GM18519 (cell line): ENCODE results near the gene HSPD1.
A peak's percentile ranks its signal among the peaks of the same experiment; 100 is the strongest.

Experiments
- ATAC-seq: cut with Tn5 transposase; IDR thresholded peaks from one replicate; pipeline ENCODE4 v1.9.1; 2021; ENCODE audit warnings: mild to moderate bottlenecking, moderate library complexity; ENCODE audit not compliant: unreplicated experiment, low FRiP score

Gene HSPD1

GRCh38 chr2:197499594-197500502, at the start of gene HSPD1, which contains the start of gene HSPE1:
Gene HSPD1, minus strand, starts transcription at chr2:197499840. Its CDS starts 992 bp downstream, at chr2:197498848.
Gene HSPE1, plus strand, starts transcription at chr2:197500379. Its CDS starts 58 bp downstream, at chr2:197500437.
- ATAC-seq = peak; percentile 82

- ATAC-seq = no peak
Measured at GRCh38 chr2:197548582-197548981, 48.9 kb upstream of the HSPD1 start.

GRCh38 chr2:197547163-197547900, 47.7 kb upstream of the HSPD1 start:
- no peak for ATAC-seq

- ATAC-seq = no peak
Measured at GRCh38 chr2:197543206-197543605, 43.6 kb upstream of the HSPD1 start.

GRCh38 chr2:197539734-197540133, 40.1 kb upstream of the HSPD1 start:
- no peak for ATAC-seq

GRCh38 chr2:197538412-197538811, 38.8 kb upstream of the HSPD1 start:
- no peak for ATAC-seq

GRCh38 chr2:197517150-197517549, 17.5 kb upstream of the HSPD1 start:
- ATAC-seq = no peak

- ATAC-seq = no peak
Measured at GRCh38 chr2:197516393-197516761, 16.7 kb upstream of the HSPD1 start.

GRCh38 chr2:197515739-197516392, 16.2 kb upstream of the HSPD1 start, which contains the start of gene MOB4:
Gene MOB4, plus strand, starts transcription at chr2:197516066. Its CDS starts 21 bp downstream, at chr2:197516087.
- ATAC-seq = peak; percentile 82

GRCh38 chr2:197515315-197515738, 15.7 kb upstream of the HSPD1 start:
- peak; percentile 2 for ATAC-seq

GRCh38 chr2:197514754-197515153, 15.1 kb upstream of the HSPD1 start:
- no peak for ATAC-seq

- no peak for ATAC-seq
Measured at GRCh38 chr2:197513915-197514314, 14.3 kb upstream of the HSPD1 start.

- no peak for ATAC-seq
Measured at GRCh38 chr2:197506658-197507057, 7.0 kb upstream of the HSPD1 start.

- ATAC-seq = no peak
Measured at GRCh38 chr2:197504512-197504911, 4.9 kb upstream of the HSPD1 start.

GRCh38 chr2:197504000-197504399, 4.4 kb upstream of the HSPD1 start:
- no peak for ATAC-seq

- ATAC-seq = no peak
Measured at GRCh38 chr2:197502685-197503084, 3.0 kb upstream of the HSPD1 start.

- ATAC-seq = no peak
Measured at GRCh38 chr2:197502201-197502600, 2.6 kb upstream of the HSPD1 start.

- ATAC-seq = peak; percentile 1
Measured at GRCh38 chr2:197500503-197501131, 977 bp upstream of the HSPD1 start.

- no peak for ATAC-seq
Measured at GRCh38 chr2:197498937-197499593, 575 bp downstream of the HSPD1 start.
